GM19193 (cell line): ENCODE results near the gene GALNT7.

ENCODE experiments used
- POLR2A ChIP-seq: IDR thresholded peaks from 4 replicates; pipeline ENCODE4 v1.6.1; 2011; ENCODE audit not compliant: insufficient read depth, insufficient read length; ENCODE audit errors: extremely low read depth

GALNT7 gene

GRCh38 chr4:173236301-173236700 lies 67.7 kb downstream of the GALNT7 start:
- TF ChIP-seq POLR2A, result no peak

GRCh38 chr4:173237152-173237551 lies 68.5 kb downstream of the GALNT7 start:
- TF ChIP-seq POLR2A, result no peak

GRCh38 chr4:173237762-173238161 lies 69.2 kb downstream of the GALNT7 start:
- no peak for TF ChIP-seq POLR2A

- TF ChIP-seq POLR2A, result no peak
These were observed 72.1 kb downstream of the GALNT7 start for GRCh38 chr4:173240696-173241095.

- no peak for TF ChIP-seq POLR2A
These were observed 74.0 kb downstream of the GALNT7 start for GRCh38 chr4:173242466-173243250.

- no peak for TF ChIP-seq POLR2A
These were observed 74.7 kb downstream of the GALNT7 start for GRCh38 chr4:173243321-173243720.

GRCh38 chr4:173243917-173244658 lies 75.5 kb downstream of the GALNT7 start:
- no peak for TF ChIP-seq POLR2A

- TF ChIP-seq POLR2A, result no peak
These were observed 77.3 kb downstream of the GALNT7 start for GRCh38 chr4:173245952-173246351.

GRCh38 chr4:173246719-173247118 lies 78.1 kb downstream of the GALNT7 start:
- no peak for TF ChIP-seq POLR2A

- TF ChIP-seq POLR2A, result no peak
These were observed 78.7 kb downstream of the GALNT7 start for GRCh38 chr4:173247321-173247720.

- no peak for TF ChIP-seq POLR2A
These were observed 80.1 kb downstream of the GALNT7 start for GRCh38 chr4:173248690-173249089.

- TF ChIP-seq POLR2A, result no peak
These were observed 83.7 kb downstream of the GALNT7 start for GRCh38 chr4:173252024-173252935.

- TF ChIP-seq POLR2A, result no peak
These were observed 85.0 kb downstream of the GALNT7 start for GRCh38 chr4:173253561-173253960.

- no peak for TF ChIP-seq POLR2A
These were observed 86.0 kb downstream of the GALNT7 start for GRCh38 chr4:173254646-173255045.

- TF ChIP-seq POLR2A, result no peak
These were observed 88.2 kb downstream of the GALNT7 start for GRCh38 chr4:173256825-173257224.
